HTR-8/SVneo (cell line): ENCODE measurements around the gene ZNF106.

Experiments used
- DNase-seq: peaks from one replicate; pipeline ENCODE4 v3.0.0; 2011; ENCODE audit warnings: low spot score, mixed read lengths; ENCODE audit not compliant: insufficient read length
- FAIRE-seq: peaks from 2 replicates; lab custom pipeline; 2011; peaks lifted over from hg19 to GRCh38; lab: Jason Lieb, UNC

ZNF106 gene

DNA sequence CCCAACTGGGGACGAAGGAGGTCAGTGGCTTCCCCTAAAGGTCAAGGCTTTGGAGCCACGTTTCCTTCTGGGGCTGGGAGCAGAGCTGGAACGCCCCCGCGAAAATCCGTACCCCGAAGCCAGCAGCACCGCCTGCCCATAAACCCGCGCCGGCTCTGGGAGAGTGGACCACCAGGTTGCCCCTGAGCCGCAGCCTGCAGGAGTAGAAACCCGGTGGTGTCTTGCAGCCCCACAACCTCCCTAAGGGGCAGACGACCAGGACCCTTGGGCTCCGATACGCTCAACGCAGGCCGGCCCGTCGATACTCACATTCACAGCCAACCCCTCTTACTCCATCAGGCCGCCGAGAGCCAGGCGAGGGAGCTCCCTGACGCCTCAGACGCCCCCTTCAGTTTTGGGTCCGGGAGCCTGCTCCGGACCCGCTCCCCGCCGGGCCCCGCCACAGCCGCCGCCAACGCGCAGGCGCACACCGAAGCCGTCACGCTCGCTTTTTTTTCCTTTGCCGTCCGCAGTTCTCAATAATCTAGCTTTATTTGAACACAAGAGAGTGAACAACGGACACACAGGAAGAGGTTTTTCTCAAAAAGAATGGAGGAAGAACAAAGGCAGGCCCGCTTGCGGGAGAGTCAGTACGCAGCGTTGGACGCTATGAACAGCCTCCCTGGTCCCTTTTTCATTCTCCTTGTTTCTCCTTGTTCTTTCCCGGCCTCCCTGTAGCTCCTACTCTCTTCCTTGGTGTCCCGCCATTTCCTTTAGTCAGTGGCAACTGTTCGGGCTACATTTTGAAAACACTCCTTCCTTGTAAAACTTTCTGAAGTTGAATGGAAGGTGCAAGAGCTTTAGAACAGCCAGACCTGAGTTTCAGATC, at the start of gene ZNF106:
Gene ZNF106, minus strand, starts transcription at position 471 of the 868 bp plus-strand sequence. CDS start 18,852 bp downstream, outside the sequence.
- DNase-seq = peak; percentile 87

GRCh38 chr15:42533246-42533645, 42.3 kb upstream of the ZNF106 start:
- no peak for DNase-seq
- no peak for FAIRE-seq

More for the DNA sequence above, at the start of gene ZNF106:
- no peak for FAIRE-seq

- FAIRE-seq (no peak), DNase-seq (no peak)
Observed at GRCh38 chr15:42528970-42529369, 38.0 kb upstream of the ZNF106 start.

- no peak for DNase-seq
- FAIRE-seq = no peak
Observed at GRCh38 chr15:42523331-42523730, 32.4 kb upstream of the ZNF106 start.

DNA sequence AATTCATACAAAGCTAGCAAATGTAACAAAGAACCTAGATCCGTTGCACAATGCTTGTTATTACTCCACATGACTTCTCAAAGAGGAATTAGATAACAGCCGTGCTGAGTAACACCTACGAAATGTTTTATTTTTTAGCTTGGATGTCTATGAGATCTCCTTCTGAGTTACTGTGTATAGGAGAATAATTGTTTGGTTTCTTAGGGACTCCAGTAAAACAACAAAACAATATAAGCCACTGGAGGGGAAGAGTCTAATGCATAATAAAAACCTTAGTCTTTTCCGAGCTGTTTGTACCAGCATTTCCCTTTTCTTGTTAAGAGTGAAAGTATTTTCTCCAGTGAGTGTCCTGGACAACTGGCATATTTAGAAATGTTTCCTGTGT, 20.1 kb upstream of the ZNF106 start:
- FAIRE-seq (no peak), DNase-seq (no peak)

DNA sequence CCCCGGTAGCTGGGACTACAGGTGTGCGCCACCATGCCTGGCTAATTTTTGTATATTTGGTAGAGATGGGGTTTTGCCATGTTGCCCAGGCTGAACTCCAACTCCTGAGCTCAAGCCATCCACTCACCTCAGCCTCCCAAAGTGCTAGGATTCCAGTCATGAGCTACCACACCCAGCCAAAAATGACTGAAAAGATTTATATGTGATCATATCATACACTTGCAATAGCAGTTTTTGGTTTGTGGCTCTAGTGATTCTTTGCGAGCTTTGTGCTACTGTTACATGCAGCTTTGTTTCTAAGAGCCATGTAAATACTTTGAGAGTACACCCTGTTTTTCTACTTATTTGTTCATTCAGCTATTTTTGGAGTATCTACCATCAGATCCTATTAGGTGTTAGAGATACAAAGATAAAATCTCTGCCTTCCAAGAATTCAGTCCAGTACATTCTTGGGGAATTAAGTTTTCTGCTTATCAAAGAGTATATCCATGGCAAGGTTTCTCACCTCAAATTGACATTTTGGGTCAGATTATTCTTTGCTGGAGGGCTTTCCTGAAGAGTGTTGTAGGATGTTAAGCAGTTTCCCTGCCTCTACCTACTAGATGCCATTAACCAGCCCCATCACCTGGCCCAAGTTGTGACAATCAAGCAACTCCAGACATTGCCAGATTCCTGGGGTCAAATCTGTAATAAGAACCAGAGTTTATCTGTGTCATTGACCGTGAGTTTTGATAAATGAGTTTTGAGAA, 19.5 kb upstream of the ZNF106 start:
- FAIRE-seq (no peak), DNase-seq (no peak)

DNA sequence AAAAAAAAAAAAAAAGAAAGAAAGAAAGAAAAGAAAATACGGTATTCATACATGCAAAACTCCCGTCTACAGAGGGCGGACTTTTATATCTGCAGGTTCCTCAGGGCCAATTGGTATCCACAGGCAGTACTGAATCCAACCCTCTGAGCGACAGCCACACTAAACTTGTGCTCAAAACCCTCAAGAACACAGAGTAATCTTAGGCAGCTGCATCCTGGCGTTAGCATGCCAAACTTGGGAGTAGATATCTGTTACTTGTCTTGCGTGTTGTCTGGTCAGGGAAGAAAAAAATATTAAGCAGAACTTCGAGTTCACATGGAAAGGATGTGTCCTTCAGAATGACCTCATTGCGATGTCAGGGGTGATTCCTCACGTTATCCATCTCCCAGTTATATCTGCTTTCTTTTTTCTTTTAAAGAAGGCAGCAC, 17.3 kb upstream of the ZNF106 start:
- DNase-seq = no peak
- no peak for FAIRE-seq

DNA sequence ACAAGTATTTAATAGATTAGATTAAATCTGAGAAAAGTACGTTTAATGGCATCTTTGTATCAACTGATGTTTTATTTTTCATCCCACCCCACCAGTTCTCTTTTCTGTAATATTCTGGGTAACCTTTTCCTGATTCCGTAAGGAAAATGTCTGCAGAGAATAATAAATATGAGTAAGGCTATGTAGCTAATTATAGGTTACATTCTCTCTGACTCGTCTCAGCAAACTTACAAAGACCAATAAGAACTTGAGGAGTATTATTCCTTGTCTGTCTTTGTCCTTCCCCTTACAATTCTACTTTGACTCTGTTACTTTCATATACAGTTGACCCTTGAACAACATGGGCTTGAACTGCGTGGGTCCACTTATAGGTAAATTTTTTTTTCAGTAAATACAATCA, 16.6 kb upstream of the ZNF106 start:
- FAIRE-seq (no peak), DNase-seq (no peak)

DNA sequence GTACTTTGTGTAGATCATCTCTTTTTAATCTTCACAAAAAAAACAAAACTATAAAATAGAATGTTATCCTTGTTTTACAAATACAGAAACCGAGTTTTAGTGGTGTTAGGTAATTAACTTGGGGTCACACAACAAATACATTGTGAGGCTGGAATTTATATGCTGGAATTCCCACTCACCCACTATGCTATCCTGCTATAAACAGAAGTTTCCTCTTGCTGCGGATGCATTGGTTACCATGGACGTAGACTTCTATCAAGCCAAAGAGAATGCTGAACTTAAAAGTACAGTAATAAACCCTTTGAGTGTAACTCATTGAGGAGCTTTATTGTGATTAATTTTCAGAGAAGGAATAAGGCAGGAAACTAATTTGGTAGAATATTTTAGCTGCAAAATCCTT, 13.7 kb upstream of the ZNF106 start:
- FAIRE-seq (no peak), DNase-seq (no peak)

DNA sequence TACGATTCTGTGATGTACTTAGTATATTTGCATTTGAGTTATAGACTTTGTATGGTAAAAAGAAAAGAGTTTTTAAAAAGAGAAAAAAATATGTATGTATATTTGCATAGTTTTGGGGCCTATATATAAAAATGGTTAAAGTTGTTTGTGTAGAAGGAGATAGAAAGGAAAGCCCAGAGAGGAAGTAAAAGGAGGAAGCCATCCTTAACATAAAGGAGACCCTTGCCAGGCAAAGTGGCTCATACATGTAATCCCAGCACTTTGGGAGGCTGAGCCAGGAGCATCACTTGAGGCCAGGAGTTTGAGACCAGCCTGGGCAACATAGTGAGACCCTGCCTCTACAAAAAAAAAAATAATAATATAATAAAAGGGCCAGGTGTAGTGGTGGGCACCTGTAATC, 12.9 kb upstream of the ZNF106 start:
- no peak for DNase-seq
- FAIRE-seq = no peak

- FAIRE-seq = no peak
- no peak for DNase-seq
Observed at GRCh38 chr15:42502477-42502876, 11.5 kb upstream of the ZNF106 start.

DNA sequence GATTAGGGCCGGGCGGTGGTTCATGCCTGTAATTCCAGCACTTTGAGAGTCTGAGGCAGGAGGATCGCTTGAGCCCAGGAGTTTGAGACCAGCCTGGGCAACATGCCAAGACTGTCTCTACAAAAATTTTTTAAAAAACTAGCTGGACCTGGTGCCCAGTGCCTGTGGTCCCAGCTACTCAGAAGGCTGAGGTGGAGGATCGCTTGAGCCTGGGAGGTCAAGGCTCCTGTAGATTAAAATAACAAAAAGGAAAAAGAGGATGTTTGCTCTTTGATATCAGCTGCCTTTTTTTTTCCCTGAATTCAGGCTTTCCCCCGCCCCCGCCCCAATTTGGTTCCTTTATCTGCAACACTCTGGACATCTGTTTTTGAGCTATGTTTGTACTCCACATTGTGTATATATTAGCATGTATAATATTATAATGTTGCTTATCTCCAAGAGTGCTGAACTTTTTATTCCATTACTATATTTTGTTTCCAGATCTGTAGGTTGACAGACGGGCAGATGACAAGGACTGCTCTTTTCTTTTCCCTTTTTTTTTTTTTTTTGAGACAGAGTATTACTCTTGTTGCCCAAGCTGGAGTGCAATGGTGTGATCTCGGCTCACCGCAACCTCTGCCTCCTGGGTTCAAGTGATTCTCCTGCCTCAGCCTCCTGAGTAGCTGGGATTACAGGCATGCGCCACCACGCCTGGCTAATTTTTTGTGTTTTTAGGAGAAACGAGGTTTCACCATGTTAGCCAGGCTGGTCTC, 9.1 kb upstream of the ZNF106 start:
- FAIRE-seq = no peak
- DNase-seq = no peak

GRCh38 chr15:42498212-42499068, 7.5 kb upstream of the ZNF106 start:
- DNase-seq = no peak
- FAIRE-seq = no peak

DNA sequence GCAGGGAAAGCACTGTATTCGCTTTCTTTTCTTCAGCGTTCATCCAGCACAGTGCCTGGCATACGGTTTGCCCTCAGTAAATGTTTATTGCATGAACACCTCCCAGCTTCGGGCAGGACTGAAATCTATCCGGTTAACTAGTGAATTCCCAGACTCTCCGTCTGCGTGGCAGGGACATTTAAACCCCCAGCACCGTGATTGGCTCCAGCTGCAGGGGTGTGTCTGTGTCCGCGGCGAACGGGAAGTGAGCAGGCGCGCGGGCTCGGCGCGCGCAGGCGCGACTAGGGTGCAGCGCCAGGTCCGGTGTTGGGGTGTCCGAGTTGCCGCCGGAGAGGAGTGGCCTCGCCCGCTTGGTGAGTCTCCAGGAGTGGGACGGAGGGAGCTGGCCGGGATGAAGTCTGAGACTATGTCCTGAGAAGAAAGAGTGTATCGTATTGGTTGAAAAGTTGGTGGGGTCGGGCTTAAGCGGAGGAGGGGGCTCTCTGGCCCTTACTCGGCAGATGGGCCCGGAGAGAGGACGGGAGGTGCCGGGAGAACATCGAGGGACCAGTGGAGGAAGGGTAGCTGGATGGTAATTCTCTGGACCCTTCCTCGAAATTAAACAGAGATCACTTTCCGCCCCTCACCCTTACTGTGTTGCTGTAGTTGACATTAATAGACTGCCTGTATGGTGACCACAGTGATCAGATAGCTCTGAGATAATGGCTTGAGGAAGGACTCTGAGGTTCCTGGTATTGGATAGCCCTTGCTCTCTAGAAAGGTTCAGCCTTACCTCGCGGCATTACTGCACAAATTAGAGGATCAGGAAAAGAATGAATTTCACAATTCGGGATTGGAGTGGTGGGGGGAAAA, 4.6 kb upstream of the ZNF106 start, which contains the start of gene SNAP23:
Gene SNAP23, plus strand, starts transcription at position 274 of the 852 bp plus-strand sequence. CDS start 16,213 bp downstream, outside the sequence.
- DNase-seq (peak; percentile 95), FAIRE-seq (peak; percentile 52)

GRCh38 chr15:42494998-42495360, 4.0 kb upstream of the ZNF106 start:
- FAIRE-seq (no peak), DNase-seq (peak; percentile 10)

DNA sequence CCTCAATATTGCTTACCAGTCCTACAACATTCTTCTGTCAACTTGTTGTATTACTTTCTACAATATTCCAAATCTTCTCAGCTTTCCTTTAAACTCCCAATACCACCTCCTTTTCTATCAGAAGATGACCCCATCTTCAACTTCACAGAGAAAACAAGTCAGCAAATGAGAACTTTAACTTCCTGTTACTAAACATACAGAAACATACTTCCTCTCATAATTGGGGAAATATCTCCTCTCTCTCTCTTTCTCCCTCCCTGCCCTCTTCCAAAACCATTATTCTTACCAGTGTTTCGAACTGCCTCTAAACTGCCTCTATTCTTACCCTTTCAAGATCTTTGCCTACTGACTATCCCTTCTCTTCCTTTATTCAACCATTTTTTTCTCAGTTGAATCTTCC, 2.7 kb upstream of the ZNF106 start:
- DNase-seq (no peak), FAIRE-seq (no peak)

- FAIRE-seq (no peak), DNase-seq (peak; percentile 39)
Observed at GRCh38 chr15:42491539-42492225, 741 bp upstream of the ZNF106 start.

GRCh38 chr15:42490291-42490670, 660 bp downstream of the ZNF106 start:
- FAIRE-seq (no peak), DNase-seq (peak; percentile 14)
